Measurements from ENCODE around the gene ANGPTL2. TPM values are rescaled to one million over a fixed set of nuclear protein-coding genes. Genes with fewer than 3 reads are reported as not detected.

ANGPTL2 gene
- total and polyA plus RNA-seq, 4 donors, result 0.93 to 3.2 (median 1.9) TPM

GRCh38 chr9:127126971-127127370, 4.5 kb upstream of the ANGPTL2 start (continued):
- TF ChIP-seq REST (IDR thresholded peaks at IDR 0.05), result no peak
- no peak for TF ChIP-seq MAX (IDR thresholded peaks at IDR 0.05)

GRCh38 chr9:127124792-127125191, 2.4 kb upstream of the ANGPTL2 start:
- no peaks in the 10 kb centered on the region for H3K36me3 ChIP-seq (ENCODE audit: control insufficient read depth in 4 of 4, insufficient read depth in 3 of 4, low read depth in 1 of 4, low read length in 3 of 4)
- WGBS, result 96% methylated on average over 2 of the region's 2 CpGs
- H3K27me3 ChIP-seq (ENCODE audit: control insufficient read depth in 4 of 4, insufficient read depth in 4 of 4, low read length in 3 of 4), result no peaks in the 10 kb centered on the region
- H3K9ac ChIP-seq (ENCODE audit: low read depth in 1 of 2, low read length in 2 of 2), result no peak overlapping the region
- TF ChIP-seq JUND (IDR thresholded peaks at IDR 0.05), result no peak
- TF ChIP-seq ATF3 (IDR thresholded peaks at IDR 0.05), result no peak
- TF ChIP-seq REST (IDR thresholded peaks at IDR 0.05), result no peak
- no peak for TF ChIP-seq ZBTB33 (IDR thresholded peaks at IDR 0.05)
- no peak for TF ChIP-seq FOXA2 (IDR thresholded peaks at IDR 0.05)
- no peak for TF ChIP-seq HNF4A (conservative IDR thresholded peaks at IDR 0.05)
- no peak for TF ChIP-seq TAF1 (conservative IDR thresholded peaks at IDR 0.05)
- TF ChIP-seq EGR1 (IDR thresholded peaks at IDR 0.05; ENCODE audit: low read depth in 2 of 2), result no peak
- TF ChIP-seq YY1 (IDR thresholded peaks at IDR 0.05), result no peak
- no peak for TF ChIP-seq RAD21 (IDR thresholded peaks at IDR 0.05)
- TF ChIP-seq HNF4G (IDR thresholded peaks at IDR 0.05), result no peak
- TF ChIP-seq GABPA (IDR thresholded peaks at IDR 0.05 in 1 of 2, conservative IDR thresholded peaks at IDR 0.05 in 1 of 2), result no peak
- TF ChIP-seq SP1 (IDR thresholded peaks at IDR 0.05), result no peak
- no peak for TF ChIP-seq NR2F2 (IDR thresholded peaks at IDR 0.05)
- H3K4me1 ChIP-seq (ENCODE audit: control insufficient read depth in 4 of 4, insufficient read depth in 4 of 4, low read length in 3 of 4), result peaks cover 3 to 24% (median 11%) of the 10 kb centered on the region in 4 donors
- no peak for DNase-seq (ENCODE audit: low spot score)
- no peak overlapping the region for H3K27ac ChIP-seq (ENCODE audit: low read depth in 1 of 2, low read length in 2 of 2)
- no peak overlapping the region for H3K4me3 ChIP-seq (ENCODE audit: low read depth in 1 of 3, low read length in 3 of 3)
- H3K9me3 ChIP-seq (ENCODE audit: control insufficient read depth in 4 of 4, low read length in 3 of 4), result no peaks in the 10 kb centered on the region
